Lung (tissue), 12 donors: Measurements from ENCODE around the gene ZC3H8. TPM values are rescaled to one million over a fixed set of nuclear protein-coding genes. Genes with fewer than 3 reads are reported as not detected.

ENCODE experiments used
- ATAC-seq: fragments of 200-7000 bp; cut with Tn5 transposase; one replicate; pipeline ENCODE4 v1.9.1; 2020; ENCODE audit warnings: moderate number of reproducible peaks; ENCODE audit not compliant: insufficient read depth, low FRiP score
- DNase-seq, 3 donors: peaks; one replicate each; pipeline ENCODE4 v3.0.0-alpha.2; 2013 to 2017
- H3K27ac ChIP-seq, 2 donors: one replicate each; pipeline ENCODE4 v1.5.1; 2013; ENCODE audit warnings: mild to moderate bottlenecking in 2 of 2, moderate library complexity in 2 of 2, control low read depth in 1 of 2, inconsistent platforms in 1 of 2, low read depth in 1 of 2, low read length in 1 of 2
- H3K27me3 ChIP-seq, 3 donors: one replicate each; pipeline ENCODE4 v1.5.1; 2013; ENCODE audit warnings: low read length in 2 of 3; ENCODE audit not compliant: control insufficient read depth in 3 of 3, insufficient read depth in 3 of 3
- H3K36me3 ChIP-seq, 4 donors: one replicate each; pipeline ENCODE4 v1.5.1; 2013; ENCODE audit warnings: low read length in 4 of 4, mild to moderate bottlenecking in 1 of 4, moderate library complexity in 1 of 4; ENCODE audit not compliant: control insufficient read depth in 4 of 4, insufficient read depth in 4 of 4
- H3K4me1 ChIP-seq, 5 donors: one replicate each; pipeline ENCODE4 v1.5.1; 2013; ENCODE audit warnings: low read length in 5 of 5, mild to moderate bottlenecking in 2 of 5, moderate library complexity in 1 of 5; ENCODE audit not compliant: control insufficient read depth in 5 of 5, insufficient read depth in 5 of 5
- H3K4me3 ChIP-seq: one replicate; pipeline ENCODE4 v1.5.1; 2013; ENCODE audit warnings: mild to moderate bottlenecking, control low read depth, moderate library complexity
- H3K9ac ChIP-seq, 2 donors: one replicate each; pipeline ENCODE4 v1.5.1; 2013; ENCODE audit warnings: low read length in 2 of 2, control low read depth in 1 of 2; ENCODE audit not compliant: insufficient read depth in 1 of 2
- H3K9me3 ChIP-seq, 4 donors: one replicate each; pipeline ENCODE4 v1.5.1; 2013; ENCODE audit warnings: low read length in 3 of 4, mild to moderate bottlenecking in 1 of 4, moderate library complexity in 1 of 4; ENCODE audit not compliant: control insufficient read depth in 4 of 4, insufficient read depth in 3 of 4
- WGBS, 2 donors: extraction: QIAGEN DNeasy Blood & Tissue Kit; methylation state at CpG; one replicate each; pipeline ENCODE4 v1.1.7; 2013; 5-methylcytosine and 5-hydroxymethylcytosine counted together
- polyA plus RNA-seq, 2 donors: library from polyadenylated mRNA; stranded (reverse); fragments of 200-250 nt; gene quantifications; one replicate each; pipeline ENCODE4 v1.2.1, GENCODE V29; 2013
- total RNA-seq, 2 donors: library from RNA; depleted of rRNA in 1 of 2; stranded (reverse); fragments of >200 nt in 1 of 2; gene quantifications; one replicate each; pipeline ENCODE4 v1.2.1, GENCODE V29; 2014 to 2021
- TF ChIP-seq, protein P1 (sequence below): IDR thresholded peaks from 2 replicates; pipeline ENCODE4 v1.5.1; 2012; ENCODE audit warnings: mild to moderate bottlenecking; ENCODE audit errors: control extremely low read depth, extremely low read depth
- donor health status: control.
- donor health status: control.
- donor health status: Bipolar disorder and iron deficiency.
- donor health status: healthy.
- donor health status: DM: yes; HTN: yes; CAD: no.

ZC3H8 gene
- total and polyA plus RNA-seq, 4 donors, result 2.1 to 24.9 (median 5.3) TPM

DNA sequence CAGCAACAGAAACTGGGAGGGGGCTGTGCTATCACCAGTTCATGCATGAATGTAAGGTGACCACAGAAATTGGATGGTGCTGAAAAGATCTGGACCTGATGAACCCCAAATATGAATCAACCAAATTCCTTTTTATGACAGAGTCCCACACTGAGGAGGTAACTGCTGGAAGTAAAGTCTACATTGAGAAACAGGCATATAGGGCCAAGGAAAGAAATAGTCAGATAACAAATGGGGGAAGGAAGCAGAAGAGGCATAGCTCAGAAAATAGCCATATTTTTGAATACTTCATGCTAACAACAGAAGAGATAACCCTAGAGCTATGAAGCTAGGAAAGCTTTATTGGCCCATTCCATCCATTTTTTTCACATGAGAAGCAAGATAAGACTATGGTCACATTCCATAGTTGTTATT is 46.3 kb upstream of the ZC3H8 start:
- DNase-seq, result no peak
- Histone ChIP-seq H3K27ac (no peak overlapping the region), H3K4me1 (no peaks in the 10 kb centered on the region), H3K36me3 (peaks cover 0 to 4% (median 3%) of the 10 kb centered on the region in 4 donors), H3K27me3 (no peaks in the 10 kb centered on the region), H3K4me3 (no peak overlapping the region), H3K9me3 (no peaks in the 10 kb centered on the region), H3K9ac (no peak overlapping the region)
- TF ChIP-seq, protein P1, sequence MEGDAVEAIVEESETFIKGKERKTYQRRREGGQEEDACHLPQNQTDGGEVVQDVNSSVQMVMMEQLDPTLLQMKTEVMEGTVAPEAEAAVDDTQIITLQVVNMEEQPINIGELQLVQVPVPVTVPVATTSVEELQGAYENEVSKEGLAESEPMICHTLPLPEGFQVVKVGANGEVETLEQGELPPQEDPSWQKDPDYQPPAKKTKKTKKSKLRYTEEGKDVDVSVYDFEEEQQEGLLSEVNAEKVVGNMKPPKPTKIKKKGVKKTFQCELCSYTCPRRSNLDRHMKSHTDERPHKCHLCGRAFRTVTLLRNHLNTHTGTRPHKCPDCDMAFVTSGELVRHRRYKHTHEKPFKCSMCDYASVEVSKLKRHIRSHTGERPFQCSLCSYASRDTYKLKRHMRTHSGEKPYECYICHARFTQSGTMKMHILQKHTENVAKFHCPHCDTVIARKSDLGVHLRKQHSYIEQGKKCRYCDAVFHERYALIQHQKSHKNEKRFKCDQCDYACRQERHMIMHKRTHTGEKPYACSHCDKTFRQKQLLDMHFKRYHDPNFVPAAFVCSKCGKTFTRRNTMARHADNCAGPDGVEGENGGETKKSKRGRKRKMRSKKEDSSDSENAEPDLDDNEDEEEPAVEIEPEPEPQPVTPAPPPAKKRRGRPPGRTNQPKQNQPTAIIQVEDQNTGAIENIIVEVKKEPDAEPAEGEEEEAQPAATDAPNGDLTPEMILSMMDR, result no peak
- no peak for ATAC-seq

DNA sequence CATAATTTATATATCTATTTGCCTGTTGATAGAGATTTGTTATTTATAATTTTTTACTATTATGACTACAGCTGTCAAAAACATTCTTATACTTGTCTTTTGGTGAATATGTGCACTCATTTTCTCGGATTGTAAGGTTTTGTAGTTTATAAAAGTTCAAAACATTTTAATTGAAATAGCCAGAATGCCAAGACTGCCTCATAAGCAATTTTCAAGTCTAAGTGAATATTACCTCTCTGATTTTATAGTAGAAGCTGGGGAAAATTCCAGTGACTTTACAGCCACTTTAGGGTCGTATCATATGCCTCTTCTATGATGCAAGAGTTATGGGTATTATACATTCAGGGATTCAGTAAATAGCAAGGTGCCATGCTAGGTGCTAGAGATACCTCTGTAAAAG is 41.6 kb upstream of the ZC3H8 start:
- peaks cover 0 to 7% (median 0%) of the 10 kb centered on the region in 5 donors for H3K4me1 ChIP-seq
- no peak for ATAC-seq
- no peaks in the 10 kb centered on the region for H3K9me3 ChIP-seq
- TF ChIP-seq, protein P1, result no peak
- no peaks in the 10 kb centered on the region for H3K27me3 ChIP-seq
- DNase-seq, result no peak
- 84 to 88% methylated on average over 2 of the region's 2 CpGs for WGBS, 2 donors
- H3K27ac ChIP-seq, result no peak overlapping the region
- H3K9ac ChIP-seq, result no peak overlapping the region
- H3K4me3 ChIP-seq, result no peak overlapping the region
- peaks cover 0 to 3% (median 1%) of the 10 kb centered on the region in 4 donors for H3K36me3 ChIP-seq

DNA sequence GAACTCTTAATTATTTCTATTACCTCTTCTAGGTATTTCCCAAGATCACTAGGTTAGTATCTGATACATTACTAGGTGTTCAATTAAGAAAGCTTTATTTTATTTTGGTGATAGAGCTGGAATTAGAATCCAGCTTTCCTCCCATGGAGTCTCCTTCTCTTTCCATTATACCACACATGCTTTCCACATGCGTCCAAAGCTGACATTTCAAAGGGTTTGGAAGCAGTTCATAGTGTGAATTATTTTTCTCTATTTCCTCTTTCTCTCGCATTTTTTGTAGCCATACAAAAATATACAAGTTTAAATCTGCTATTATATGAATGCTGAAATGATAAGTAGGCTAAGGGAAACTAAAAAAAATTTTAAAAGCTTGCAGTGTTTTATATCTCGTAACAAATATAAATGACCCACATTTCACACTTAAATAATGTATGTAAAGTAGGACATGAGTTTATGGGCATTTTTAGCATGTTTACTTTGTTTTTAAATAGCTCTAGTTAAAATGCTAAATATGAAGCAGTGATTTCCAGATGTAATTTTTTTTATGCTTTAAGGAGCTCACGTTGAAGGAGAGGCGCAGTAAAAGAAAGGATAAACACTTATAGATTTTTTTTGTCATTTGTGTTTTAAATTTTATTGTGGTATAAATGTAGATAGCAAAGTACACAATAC is 40.7 kb upstream of the ZC3H8 start:
- 72 to 91% methylated on average over 5 of the region's 5 CpGs for WGBS, 2 donors

More for the DNA sequence above, 40.7 kb upstream of the ZC3H8 start:
- no peak overlapping the region for H3K9ac ChIP-seq
- H3K27ac ChIP-seq, result no peak overlapping the region
- ATAC-seq (no peak), DNase-seq (peak in 2 of 3 donors; percentile 22 to 43)
- TF ChIP-seq, protein P1, result no peak
- H3K27me3 ChIP-seq, result no peaks in the 10 kb centered on the region
- H3K4me1 ChIP-seq, result peaks cover 0 to 7% (median 0%) of the 10 kb centered on the region in 5 donors
- H3K36me3 ChIP-seq, result no peaks in the 10 kb centered on the region
- H3K4me3 ChIP-seq, result no peak overlapping the region
- no peaks in the 10 kb centered on the region for H3K9me3 ChIP-seq
